ENCODE measurements around the gene SDHA.
A peak's percentile ranks its signal among the peaks of the same experiment; 100 is the strongest.
"Not testable (repeated sequence)": the region's sequence is repeated elsewhere in the genome, so short reads cannot be mapped to it uniquely, and the experiment has no call there.

The SDHA gene

DNA sequence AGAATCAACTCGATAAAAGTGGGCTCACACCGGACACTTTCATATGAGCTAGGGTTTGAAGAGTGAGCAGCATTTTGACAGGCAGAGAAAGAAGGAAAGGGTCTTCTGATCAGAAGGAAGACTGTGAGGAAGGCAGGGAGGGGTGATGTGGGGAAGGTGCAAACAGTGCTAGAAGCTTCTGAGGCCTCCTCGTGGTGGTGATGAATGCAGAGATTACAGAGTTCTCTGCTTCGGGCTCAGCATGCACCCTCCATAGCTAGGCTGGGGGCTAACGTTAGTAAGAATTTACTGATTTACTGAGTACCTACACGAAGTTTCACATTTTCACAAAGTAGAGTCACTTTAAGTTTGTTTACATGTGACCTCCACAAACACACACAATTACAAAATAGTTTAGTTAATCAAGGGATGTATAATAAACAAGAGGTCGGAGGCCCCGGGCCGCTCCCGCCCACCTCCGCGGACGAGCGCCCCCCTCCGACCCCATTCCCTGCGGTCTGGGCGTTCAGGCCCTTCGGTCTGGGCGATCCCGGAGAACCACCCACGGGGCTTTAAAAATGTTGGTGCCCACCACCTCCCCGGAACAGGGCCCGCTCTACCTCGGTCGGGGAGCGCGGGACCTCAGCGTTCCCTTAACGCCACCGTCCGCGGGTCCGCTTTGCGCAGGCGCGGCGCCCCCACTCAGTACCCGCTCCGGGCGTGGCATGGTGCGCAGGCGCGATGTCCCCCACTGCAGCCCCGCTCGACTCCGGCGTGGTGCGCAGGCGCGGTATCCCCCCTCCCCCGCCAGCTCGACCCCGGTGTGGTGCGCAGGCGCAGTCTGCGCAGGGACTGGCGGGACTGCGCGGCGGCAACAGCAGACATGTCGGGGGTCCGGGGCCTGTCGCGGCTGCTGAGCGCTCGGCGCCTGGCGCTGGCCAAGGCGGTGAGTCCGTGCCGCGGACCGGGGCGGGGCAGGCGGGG lies at the start of gene SDHA, which contains the start of gene CCDC127:
Gene SDHA (plus strand): TSS at position 827 of the 963 bp plus-strand sequence. CDS start 36 bp downstream, at position 863.
Gene CCDC127 (minus strand): TSS at position 660 of the 963 bp plus-strand sequence. CDS start 1,304 bp downstream, outside the sequence.
- not testable (repeated sequence) for H3K4me1 ChIP-seq; H3K36me3 ChIP-seq (ENCODE audit: control insufficient read depth, insufficient read depth, low read length); H3K9me3 ChIP-seq (ENCODE audit: control insufficient read depth, low read length); H3K27me3 ChIP-seq (ENCODE audit: control insufficient read depth, insufficient read depth, low read length)
- Histone ChIP-seq H3K9ac (peak within 1 kb of the TSS; percentile 89), H3K27ac (peak within 1 kb of the TSS; percentile 87), H3K4me2 (ENCODE audit: low read length) (peak within 1 kb of the TSS; percentile 71), H3K79me2 (peaks cover 31% of the 10 kb centered on the region), H2AFZ (peak within 1 kb of the TSS; percentile 96), H3K4me3 (ENCODE audit: low read depth, low read length) (peak within 1 kb of the TSS; percentile 74)
- TF ChIP-seq CTCF (IDR thresholded peaks at IDR 0.05) = peak; percentile 40

DNA sequence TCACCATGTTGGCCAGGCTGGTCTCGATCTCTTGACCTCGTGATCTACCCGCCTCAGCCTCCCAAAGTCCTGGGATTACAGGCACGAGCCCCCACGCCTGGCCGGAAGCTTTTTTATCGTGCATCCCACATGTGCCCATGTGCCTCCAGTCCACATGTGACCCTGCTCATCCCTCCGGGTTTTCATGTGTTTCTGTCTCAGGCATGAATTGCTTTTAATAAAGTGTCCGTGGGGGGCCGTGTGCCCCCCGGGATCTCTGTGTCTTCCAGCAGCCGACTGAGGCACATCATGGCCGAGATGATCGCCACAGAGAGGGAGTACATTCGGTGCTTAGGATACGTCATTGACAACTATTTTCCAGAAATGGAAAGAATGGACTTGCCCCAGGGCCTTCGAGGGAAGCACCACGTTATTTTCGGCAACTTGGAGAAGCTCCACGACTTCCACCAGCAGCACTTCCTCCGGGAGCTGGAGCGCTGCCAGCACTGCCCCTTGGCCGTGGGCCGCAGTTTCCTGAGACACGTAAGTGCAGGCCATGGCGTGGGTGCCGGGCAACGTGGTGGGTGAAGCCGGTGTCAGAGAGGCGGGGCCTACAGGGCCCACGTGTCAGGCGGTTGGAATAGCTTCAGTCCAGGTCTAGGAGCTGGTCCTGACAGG lies 48.9 kb upstream of the SDHA start:
- TF ChIP-seq CTCF (IDR thresholded peaks at IDR 0.05) = no peak
- H3K9ac ChIP-seq = no peak overlapping the region
- H2AFZ ChIP-seq = no peak overlapping the region
- H3K27ac ChIP-seq = peak overlapping the region; percentile 33
- H3K9me3 ChIP-seq (ENCODE audit: control insufficient read depth, low read length) = no peaks in the 10 kb centered on the region
- no peaks in the 10 kb centered on the region for H3K36me3 ChIP-seq (ENCODE audit: control insufficient read depth, insufficient read depth, low read length)
- H3K4me2 ChIP-seq (ENCODE audit: low read length) = no peak overlapping the region
- H3K4me3 ChIP-seq (ENCODE audit: low read depth, low read length) = no peak overlapping the region
- no peaks in the 10 kb centered on the region for H3K4me1 ChIP-seq
- H3K79me2 ChIP-seq = no peaks in the 10 kb centered on the region
- H3K27me3 ChIP-seq (ENCODE audit: control insufficient read depth, insufficient read depth, low read length) = no peaks in the 10 kb centered on the region

GRCh38 chr5:169728-170094 lies 48.4 kb upstream of the SDHA start:
- H2AFZ ChIP-seq = no peak overlapping the region
- H3K36me3 ChIP-seq (ENCODE audit: control insufficient read depth, insufficient read depth, low read length) = no peaks in the 10 kb centered on the region
- no peak overlapping the region for H3K9ac ChIP-seq
- no peaks in the 10 kb centered on the region for H3K27me3 ChIP-seq (ENCODE audit: control insufficient read depth, insufficient read depth, low read length)
- no peaks in the 10 kb centered on the region for H3K79me2 ChIP-seq
- no peaks in the 10 kb centered on the region for H3K9me3 ChIP-seq (ENCODE audit: control insufficient read depth, low read length)
- H3K27ac ChIP-seq = peak overlapping the region; percentile 19
- no peak for TF ChIP-seq CTCF (IDR thresholded peaks at IDR 0.05)
- H3K4me1 ChIP-seq = no peaks in the 10 kb centered on the region
- H3K4me3 ChIP-seq (ENCODE audit: low read depth, low read length) = no peak overlapping the region
- no peak overlapping the region for H3K4me2 ChIP-seq (ENCODE audit: low read length)

DNA sequence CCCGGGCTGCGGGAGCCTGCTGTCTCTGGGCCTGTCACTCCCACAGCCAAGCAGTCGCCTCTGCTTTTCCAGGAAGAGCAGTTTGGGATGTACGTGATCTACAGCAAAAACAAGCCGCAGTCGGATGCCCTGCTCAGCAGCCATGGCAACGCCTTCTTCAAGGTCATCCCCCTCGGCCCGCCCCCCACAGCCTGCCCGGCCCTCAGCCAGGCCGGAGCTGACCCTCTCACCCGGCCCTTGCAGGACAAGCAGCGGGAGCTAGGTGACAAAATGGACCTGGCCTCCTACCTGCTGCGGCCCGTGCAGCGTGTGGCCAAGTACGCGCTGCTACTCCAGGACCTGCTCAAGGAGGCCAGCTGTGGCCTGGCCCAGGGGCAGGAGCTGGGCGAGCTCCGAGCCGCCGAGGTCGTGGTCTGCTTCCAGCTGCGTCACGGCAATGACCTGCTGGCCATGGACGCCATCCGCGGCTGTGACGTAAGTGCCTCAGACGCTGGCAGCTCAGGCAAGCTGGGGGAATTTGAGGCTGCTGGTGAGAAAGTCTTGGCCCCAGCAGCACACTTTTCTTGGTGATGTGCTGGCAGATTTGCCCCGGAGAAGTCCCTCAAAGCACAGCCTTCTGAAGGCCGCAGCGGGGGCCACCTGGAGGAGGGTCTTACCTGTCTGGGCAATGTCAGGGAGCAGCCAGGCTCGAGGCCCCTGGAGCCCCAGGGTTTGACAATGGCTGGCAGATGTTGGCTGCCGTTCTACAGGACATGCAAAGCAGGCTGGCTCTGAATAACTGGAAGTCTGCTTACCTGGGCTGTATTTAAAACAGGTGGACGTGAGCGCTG lies 46.9 kb upstream of the SDHA start:
- H3K36me3 ChIP-seq (ENCODE audit: control insufficient read depth, insufficient read depth, low read length) = no peaks in the 10 kb centered on the region
- TF ChIP-seq CTCF (IDR thresholded peaks at IDR 0.05) = no peak
- no peak overlapping the region for H2AFZ ChIP-seq
- H3K79me2 ChIP-seq = no peaks in the 10 kb centered on the region
- peaks cover under 1% of the 10 kb centered on the region for H3K4me1 ChIP-seq
- H3K4me2 ChIP-seq (ENCODE audit: low read length) = no peak overlapping the region
- H3K4me3 ChIP-seq (ENCODE audit: low read depth, low read length) = no peak overlapping the region
- H3K9me3 ChIP-seq (ENCODE audit: control insufficient read depth, low read length) = no peaks in the 10 kb centered on the region
- H3K27ac ChIP-seq = no peak overlapping the region
- no peaks in the 10 kb centered on the region for H3K27me3 ChIP-seq (ENCODE audit: control insufficient read depth, insufficient read depth, low read length)
- H3K9ac ChIP-seq = no peak overlapping the region
